HAP-1 (cell line): ENCODE measurements around the gene TCAIM.
"Not testable (repeated sequence)": the region's sequence is repeated elsewhere in the genome, so short reads cannot be mapped to it uniquely, and the experiment has no call there.

Experiments
- DNase-seq, 2 experiments: peaks; one replicate each; pipeline ENCODE4 v3.0.0-alpha.2; 2016 to 2020; ENCODE audit warnings: low spot score in 2 of 2
- H3K27me3 ChIP-seq: fragments of 250-450 bp; sonication (Bioruptor Pico); 2 replicates; pipeline ENCODE4 v1.5.1; 2020; ENCODE audit warnings: low read depth, mild to moderate bottlenecking, moderate library complexity
- H3K36me3 ChIP-seq: fragments of 250-450 bp; sonication (Bioruptor Pico); replicated peaks from 2 replicates; pipeline ENCODE4 v1.5.1; 2020; ENCODE audit warnings: mild to moderate bottlenecking
- H3K4me1 ChIP-seq: fragments of 250-450 bp; sonication (Bioruptor Pico); 2 replicates; pipeline ENCODE4 v1.5.1; 2020; ENCODE audit warnings: mild to moderate bottlenecking
- H3K4me3 ChIP-seq: fragments of 250-450 bp; sonication (Bioruptor Pico); 2 replicates; pipeline ENCODE4 v1.5.1; 2020; ENCODE audit warnings: mild to moderate bottlenecking, moderate library complexity
- H3K9me3 ChIP-seq: fragments of 250-450 bp; sonication (Bioruptor Pico); 2 replicates; pipeline ENCODE4 v1.5.1; 2020; ENCODE audit warnings: mild to moderate bottlenecking, moderate library complexity
- in situ Hi-C: fragments of 300-500 bp; cut with MboI; formaldehyde crosslinking; loops from 3 replicates; pipeline ENCODE4 v1.14.3; 2020; ENCODE audit warnings: low sequenced_read_pairs, inconsistent platforms, mixed read lengths

The TCAIM gene

DNA sequence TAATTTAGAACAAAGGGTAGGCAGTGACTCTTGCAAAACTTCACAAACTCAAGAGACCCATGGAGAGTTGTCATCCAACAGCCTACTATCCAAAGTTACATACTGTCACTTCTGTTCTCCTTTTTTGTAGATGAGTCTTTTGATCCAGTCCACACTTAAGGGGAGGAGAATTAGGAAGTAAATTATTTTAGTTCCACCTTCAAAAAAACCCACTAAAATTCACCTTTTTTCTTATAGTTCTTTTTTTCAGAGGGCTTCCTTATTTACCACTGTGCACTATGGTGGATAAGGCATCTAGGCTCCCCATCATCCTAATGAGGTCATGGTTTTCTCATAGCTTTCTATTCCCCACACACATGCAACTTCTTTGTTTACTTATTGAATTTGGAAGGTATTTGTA is 8.6 kb upstream of the TCAIM start:
- Histone ChIP-seq H3K4me1 (0 out of 2 replicates have a peak, but pooled peaks cover 8% of the 10 kb centered on the region), H3K9me3 (no peaks in the 10 kb centered on the region), H3K27me3 (no peaks in the 10 kb centered on the region), H3K36me3 (no peaks in the 10 kb centered on the region), H3K4me3 (no peak overlapping the region)
- no peak for DNase-seq
- in situ Hi-C loops = loop anchor here (25.0 kb wide), 1 partner anchor 432 kb away; the partner anchor contains the start of genes KIAA1143 and KIF15

GRCh38 chr3:44330444-44330843 is 8.1 kb upstream of the TCAIM start:
- H3K36me3 ChIP-seq = no peaks in the 10 kb centered on the region
- DNase-seq = no peak
- H3K9me3 ChIP-seq = no peaks in the 10 kb centered on the region
- no peaks in the 10 kb centered on the region for H3K27me3 ChIP-seq
- H3K4me1 ChIP-seq = 0 out of 2 replicates have a peak, but pooled peaks cover 5% of the 10 kb centered on the region
- no peak overlapping the region for H3K4me3 ChIP-seq
- in situ Hi-C loops = loop anchor here (25.0 kb wide), 1 partner anchor 432 kb away; the partner anchor contains the start of genes KIAA1143 and KIF15

DNA sequence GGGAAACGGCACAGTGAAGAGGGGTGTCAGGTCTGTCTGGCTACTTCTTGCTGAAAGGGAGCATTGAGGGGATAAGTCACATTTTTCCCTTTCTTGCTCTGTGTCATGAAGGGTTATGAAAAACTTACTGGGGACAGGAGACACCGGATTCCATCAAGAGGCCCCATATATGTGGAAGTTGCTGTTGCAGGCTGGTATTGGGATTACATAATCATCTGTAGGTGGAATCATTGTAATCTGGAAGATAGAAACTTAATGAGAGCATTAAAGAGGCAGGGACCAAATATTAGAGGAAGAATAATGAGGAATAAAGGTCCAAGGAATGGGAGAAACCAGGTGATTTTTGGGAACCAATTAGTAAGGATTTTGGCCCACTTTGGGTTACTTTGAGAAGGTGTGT is 4.2 kb upstream of the TCAIM start:
- Histone ChIP-seq H3K4me1 (peaks cover 11% of the 10 kb centered on the region), H3K9me3 (no peaks in the 10 kb centered on the region), H3K36me3 (no peaks in the 10 kb centered on the region), H3K27me3 (no peaks in the 10 kb centered on the region), H3K4me3 (no peak overlapping the region)
- in situ Hi-C loops = loop anchor here (25.0 kb wide), 1 partner anchor 428 kb away; the partner anchor contains the start of genes KIAA1143 and KIF15
- no peak for DNase-seq

DNA sequence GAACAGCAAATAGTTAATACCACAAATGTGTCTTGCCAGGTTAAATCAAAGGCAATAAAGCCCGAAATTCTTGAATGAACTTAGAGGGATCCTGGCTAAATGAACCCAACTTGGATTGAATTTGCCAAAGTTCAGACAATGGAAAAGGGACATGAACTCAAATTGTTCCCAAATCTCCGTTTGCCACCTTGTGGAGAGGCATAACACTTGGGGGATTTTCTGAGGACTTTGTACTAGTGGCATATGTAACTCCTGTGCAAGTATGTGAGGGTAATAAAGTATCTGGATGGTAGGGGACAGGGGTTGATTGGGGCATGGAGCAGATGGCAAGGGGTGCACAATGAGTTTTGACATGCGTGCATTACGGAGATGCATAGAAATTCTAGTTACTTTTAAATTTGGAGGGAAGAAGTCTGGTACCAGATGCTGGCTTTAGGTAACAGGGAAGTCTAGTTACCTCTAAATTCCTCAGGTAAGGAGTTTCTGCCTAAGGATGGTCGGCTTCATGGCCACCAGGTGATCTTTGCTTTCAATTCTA is 1.2 kb upstream of the TCAIM start:
- Histone ChIP-seq H3K9me3 (no peaks in the 10 kb centered on the region), H3K27me3 (no peaks in the 10 kb centered on the region), H3K36me3 (no peaks in the 10 kb centered on the region), H3K4me3 (peak overlapping the region; percentile 63), H3K4me1 (peaks cover 8% of the 10 kb centered on the region)
- in situ Hi-C loops = loop anchor here (25.0 kb wide), 1 partner anchor 425 kb away; the partner anchor contains the start of genes KIAA1143 and KIF15
- no peak for DNase-seq

- DNase-seq = no peak
- no peaks in the 10 kb centered on the region for H3K9me3 ChIP-seq
- in situ Hi-C loops = loop anchor here (25.0 kb wide), 1 partner anchor 424 kb away; the partner anchor contains the start of genes KIAA1143 and KIF15
- no peaks in the 10 kb centered on the region for H3K27me3 ChIP-seq
- H3K36me3 ChIP-seq = no peaks in the 10 kb centered on the region
- peak overlapping the region; percentile 63 for H3K4me3 ChIP-seq
- peaks cover 6% of the 10 kb centered on the region for H3K4me1 ChIP-seq
These were observed 212 bp downstream of the TCAIM start for GRCh38 chr3:44338828-44339127.

DNA sequence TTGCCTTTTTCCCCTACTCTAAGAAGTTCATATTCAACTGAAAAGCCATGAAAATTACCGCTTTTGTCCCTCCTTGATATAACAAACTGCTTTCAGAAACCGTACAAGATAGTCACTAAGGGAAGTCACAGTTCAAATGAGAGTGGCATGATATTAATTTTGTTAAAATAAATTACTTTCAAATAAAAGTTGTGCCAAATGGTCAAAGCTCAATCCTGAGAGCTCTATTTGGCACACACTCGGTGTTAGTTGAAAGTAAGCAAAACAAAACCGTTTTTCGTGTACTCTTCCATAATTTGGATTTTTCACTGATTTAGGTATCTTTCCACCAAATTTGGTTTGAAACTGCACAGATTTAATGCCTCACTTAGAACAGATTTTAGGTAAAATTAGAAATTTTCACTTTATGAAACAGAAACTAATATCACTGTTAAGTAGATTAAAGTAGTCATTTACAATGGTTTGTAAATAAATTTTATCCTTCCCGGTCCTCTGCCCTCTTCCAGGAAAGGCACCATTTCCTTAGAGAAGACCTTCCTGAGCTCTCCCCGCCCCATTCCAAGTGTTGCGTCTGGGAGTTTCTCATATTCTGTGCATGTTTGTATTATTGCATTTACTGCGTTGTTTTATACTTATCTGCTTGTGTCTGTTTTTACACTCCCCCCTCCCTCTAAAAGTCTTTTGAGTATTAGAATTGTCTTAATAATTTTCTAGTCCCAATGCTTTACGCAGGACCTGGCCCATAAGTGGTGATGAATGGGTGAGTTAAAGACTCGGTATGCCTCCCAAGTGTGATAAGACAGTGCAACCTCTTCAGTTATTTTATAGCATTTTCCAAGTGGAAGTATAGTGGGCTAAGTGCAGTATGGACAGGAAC is 853 bp downstream of the TCAIM start:
- H3K9me3 ChIP-seq = no peaks in the 10 kb centered on the region

DNA sequence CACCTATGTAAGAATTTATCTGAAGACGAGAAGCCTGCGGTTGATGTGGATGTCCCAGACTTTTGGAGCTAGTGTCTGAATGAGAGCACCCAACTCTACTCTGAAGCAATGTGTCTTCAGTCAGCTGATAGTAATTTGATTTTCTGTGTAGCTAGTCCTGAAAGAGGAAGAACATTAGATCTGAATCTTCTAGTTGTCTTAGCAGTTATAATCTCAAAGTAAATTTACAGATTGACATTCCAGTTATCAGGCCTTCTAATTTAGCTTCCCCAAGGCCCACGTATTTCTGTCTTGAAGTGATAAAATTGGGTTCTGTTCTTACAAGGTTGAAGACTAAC is 1.5 kb downstream of the TCAIM start:
- H3K9me3 ChIP-seq = no peaks in the 10 kb centered on the region
- H3K4me3 ChIP-seq = no peak overlapping the region
- DNase-seq = no peak
- H3K36me3 ChIP-seq = no peaks in the 10 kb centered on the region
- H3K4me1 ChIP-seq = peaks cover 6% of the 10 kb centered on the region
- in situ Hi-C loops = loop anchor here (25.0 kb wide), 1 partner anchor 422 kb away; the partner anchor contains the start of genes KIAA1143 and KIF15
- H3K27me3 ChIP-seq = no peaks in the 10 kb centered on the region

More for the DNA sequence above, 853 bp downstream of the TCAIM start:
- Histone ChIP-seq H3K36me3 (no peaks in the 10 kb centered on the region), H3K4me3 (peak overlapping the region; percentile 63), H3K27me3 (no peaks in the 10 kb centered on the region), H3K4me1 (peaks cover 6% of the 10 kb centered on the region)
- in situ Hi-C loops = loop anchor here (25.0 kb wide), 1 partner anchor 423 kb away; the partner anchor contains the start of genes KIAA1143 and KIF15
- no peak for DNase-seq

- H3K4me3 ChIP-seq = no peak overlapping the region
- H3K27me3 ChIP-seq = no peaks in the 10 kb centered on the region
- H3K9me3 ChIP-seq = no peaks in the 10 kb centered on the region
- peaks cover 5% of the 10 kb centered on the region for H3K4me1 ChIP-seq
- DNase-seq = no peak
- in situ Hi-C loops = loop anchor here (25.0 kb wide), 1 partner anchor 420 kb away; the partner anchor contains the start of genes KIAA1143 and KIF15
- no peaks in the 10 kb centered on the region for H3K36me3 ChIP-seq
These were observed 3.7 kb downstream of the TCAIM start for GRCh38 chr3:44342176-44342790.

- no peaks in the 10 kb centered on the region; the same call in 1 of the 2 replicates for H3K4me1 ChIP-seq
- no peaks in the 10 kb centered on the region for H3K9me3 ChIP-seq
- in situ Hi-C loops = loop anchor here (25.0 kb wide), 1 partner anchor 419 kb away; the partner anchor contains the start of genes KIAA1143 and KIF15
- DNase-seq = no peak
- H3K27me3 ChIP-seq = no peaks in the 10 kb centered on the region
- no peak overlapping the region for H3K4me3 ChIP-seq
- no peaks in the 10 kb centered on the region for H3K36me3 ChIP-seq
These were observed 4.9 kb downstream of the TCAIM start for GRCh38 chr3:44343421-44343820.

GRCh38 chr3:44346590-44346989 is 8.0 kb downstream of the TCAIM start:
- H3K36me3 ChIP-seq, DNase-seq, H3K4me3 ChIP-seq, H3K4me1 ChIP-seq, H3K9me3 ChIP-seq, H3K27me3 ChIP-seq: not testable (repeated sequence)
- in situ Hi-C loops = loop anchor here (25.0 kb wide), 1 partner anchor 416 kb away; the partner anchor contains the start of genes KIAA1143 and KIF15

DNA sequence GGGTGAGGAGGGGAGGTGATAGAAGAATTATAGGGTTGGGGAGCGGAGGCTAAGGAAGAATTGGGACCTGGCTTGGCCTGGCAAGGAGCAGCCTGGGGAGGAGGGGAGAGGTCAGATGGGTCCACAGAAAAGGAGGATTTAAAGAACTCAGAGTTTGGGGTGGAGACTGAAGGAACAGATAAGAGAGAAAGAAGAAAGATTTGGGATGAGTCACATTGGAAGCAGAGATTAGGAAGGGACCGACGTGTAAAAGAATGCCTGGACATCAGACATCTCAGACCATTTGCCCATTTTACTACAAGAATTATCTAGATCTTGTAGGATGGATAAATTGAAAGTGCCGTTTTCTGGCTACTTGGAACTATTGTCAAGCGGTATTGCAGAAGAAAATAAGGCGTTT is 10.4 kb downstream of the TCAIM start:
- Histone ChIP-seq H3K9me3 (no peaks in the 10 kb centered on the region), H3K27me3 (no peaks in the 10 kb centered on the region), H3K4me1 (peaks cover 2% of the 10 kb centered on the region; the same call in 1 of the 2 replicates), H3K36me3 (no peaks in the 10 kb centered on the region), H3K4me3 (no peak overlapping the region)
- no peak for DNase-seq
- in situ Hi-C loops = loop anchor here (25.0 kb wide), 1 partner anchor 413 kb away; the partner anchor contains the start of genes KIAA1143 and KIF15

GRCh38 chr3:44353355-44353924 is 14.9 kb downstream of the TCAIM start:
- no peak overlapping the region for H3K4me3 ChIP-seq
- H3K9me3 ChIP-seq = no peaks in the 10 kb centered on the region
- peaks cover 27% of the 10 kb centered on the region for H3K4me1 ChIP-seq
- in situ Hi-C loops = no loop called here
- no peaks in the 10 kb centered on the region for H3K36me3 ChIP-seq
- no peak for DNase-seq
- H3K27me3 ChIP-seq = no peaks in the 10 kb centered on the region

GRCh38 chr3:44355362-44356033 is 16.9 kb downstream of the TCAIM start:
- no peaks in the 10 kb centered on the region for H3K36me3 ChIP-seq
- DNase-seq = peak; percentile 32 to 78
- H3K27me3 ChIP-seq = no peaks in the 10 kb centered on the region
- no peaks in the 10 kb centered on the region for H3K9me3 ChIP-seq
- in situ Hi-C loops = no loop called here
- peaks cover 40% of the 10 kb centered on the region for H3K4me1 ChIP-seq
- H3K4me3 ChIP-seq = no peak overlapping the region
